ENCODE data around the gene SMARCC2.

- TF ChIP-seq EP300 (IDR thresholded peaks at IDR 0.05; ENCODE audit: low read depth), result no peak
- peak; percentile 3 for TF ChIP-seq POLR2A (IDR thresholded peaks at IDR 0.05)
- peak; percentile 57 to 88 (median 62) for TF ChIP-seq CTCF (IDR thresholded peaks at IDR 0.05)
- peak; percentile 59 to 80 (median 63) for TF ChIP-seq POLR2AphosphoS5 (IDR thresholded peaks at IDR 0.05)
Observed at GRCh38 chr12:56157201-56158028, 31.9 kb downstream of the SMARCC2 start.
